Amniotic stem cell (primary cell): ENCODE measurements around the gene TNFAIP6.
"Not testable (repeated sequence)": the region's sequence is repeated elsewhere in the genome, so short reads cannot be mapped to it uniquely, and the experiment has no call there.

Experiments used
- DNase-seq: peaks from one replicate; lab custom pipeline; 2025; lab: John Stamatoyannopoulos, UW

Gene TNFAIP6, protein sequence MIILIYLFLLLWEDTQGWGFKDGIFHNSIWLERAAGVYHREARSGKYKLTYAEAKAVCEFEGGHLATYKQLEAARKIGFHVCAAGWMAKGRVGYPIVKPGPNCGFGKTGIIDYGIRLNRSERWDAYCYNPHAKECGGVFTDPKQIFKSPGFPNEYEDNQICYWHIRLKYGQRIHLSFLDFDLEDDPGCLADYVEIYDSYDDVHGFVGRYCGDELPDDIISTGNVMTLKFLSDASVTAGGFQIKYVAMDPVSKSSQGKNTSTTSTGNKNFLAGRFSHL

DNA sequence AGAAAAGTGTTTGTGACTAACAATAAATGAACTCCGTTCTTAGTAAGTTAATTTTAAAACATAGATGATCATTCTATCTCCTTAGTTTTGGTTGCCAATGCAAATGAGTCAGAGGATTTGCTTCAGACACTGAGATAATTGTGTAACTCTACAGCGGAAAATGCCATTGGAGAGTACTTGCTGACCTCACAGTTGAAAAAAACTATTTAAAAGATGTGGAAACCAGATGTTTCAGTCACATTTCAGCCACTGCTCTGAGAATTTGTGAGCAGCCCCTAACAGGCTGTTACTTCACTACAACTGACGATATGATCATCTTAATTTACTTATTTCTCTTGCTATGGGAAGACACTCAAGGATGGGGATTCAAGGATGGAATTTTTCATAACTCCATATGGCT is at the start of gene TNFAIP6:
TSS of gene TNFAIP6 (plus strand) at position 234 of the 400 bp plus-strand sequence. CDS start at position 309, 75 bp downstream.
- DNase-seq, result peak; percentile 80

DNA sequence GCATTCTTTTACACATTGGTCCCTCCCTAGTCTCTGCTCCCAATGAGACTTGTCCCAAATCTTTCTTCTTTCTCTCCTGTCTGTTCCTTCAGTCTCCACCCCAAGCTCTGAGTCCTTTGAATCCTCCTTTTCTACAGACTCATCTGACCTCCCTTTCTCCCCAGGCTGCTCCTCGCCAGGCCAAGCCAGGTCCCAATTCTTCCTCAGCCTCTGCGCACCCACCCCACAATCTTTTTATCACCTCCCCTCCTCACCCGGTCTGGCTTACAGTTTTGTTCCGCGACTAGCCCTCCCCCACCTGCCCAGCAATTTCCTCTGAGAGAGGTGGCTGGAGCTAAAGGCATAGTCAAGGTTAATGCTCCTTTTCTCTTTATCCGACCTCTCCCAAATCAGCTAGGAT is 47.1 kb upstream of the TNFAIP6 start:
- not testable (repeated sequence) for DNase-seq

DNA sequence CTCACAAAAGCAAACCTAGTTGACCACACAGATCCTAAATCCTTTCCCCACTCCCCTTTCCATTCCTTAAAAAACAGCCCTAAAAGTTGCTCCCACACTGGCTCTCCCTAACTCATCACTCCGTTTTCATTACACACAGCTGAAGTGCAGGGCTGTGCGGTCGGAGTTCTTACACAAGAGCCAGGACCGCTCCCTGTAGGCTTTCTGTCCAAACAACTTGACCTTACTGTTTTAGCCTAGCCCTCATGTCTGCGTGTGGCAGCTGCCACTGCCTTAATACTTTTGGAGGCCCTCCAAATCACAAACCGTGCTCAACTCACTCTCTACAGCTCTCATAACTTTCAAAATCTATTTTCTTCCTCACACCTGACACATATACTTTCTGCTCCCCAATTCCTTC is 45.0 kb upstream of the TNFAIP6 start:
- not testable (repeated sequence) for DNase-seq

GRCh38 chr2:151315381-151315903 is 42.0 kb upstream of the TNFAIP6 start:
- no peak for DNase-seq

DNA sequence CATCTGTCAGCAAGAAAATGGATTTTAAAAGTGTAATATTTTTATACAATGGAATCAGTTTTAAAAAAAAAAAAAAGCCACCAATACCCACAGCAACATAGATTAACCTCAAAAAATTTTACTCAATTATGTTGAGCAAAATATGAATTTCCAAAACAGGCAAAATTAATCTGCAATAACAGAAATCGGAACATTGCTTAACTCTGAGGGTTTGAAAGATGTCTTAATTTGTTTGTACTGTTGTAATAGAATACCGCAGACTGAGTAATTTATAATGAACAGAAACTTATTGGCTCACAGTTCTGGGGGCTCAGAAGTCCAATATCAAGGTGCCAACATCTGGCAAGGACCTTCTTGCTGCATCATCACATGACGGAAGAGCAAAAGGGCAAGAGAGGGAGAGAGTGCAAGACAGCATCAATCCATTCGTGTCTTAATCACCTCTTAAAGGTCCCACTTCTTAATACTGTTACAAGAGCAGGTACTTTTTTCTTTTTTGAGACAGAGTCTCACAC is 31.8 kb upstream of the TNFAIP6 start:
- no peak for DNase-seq

DNA sequence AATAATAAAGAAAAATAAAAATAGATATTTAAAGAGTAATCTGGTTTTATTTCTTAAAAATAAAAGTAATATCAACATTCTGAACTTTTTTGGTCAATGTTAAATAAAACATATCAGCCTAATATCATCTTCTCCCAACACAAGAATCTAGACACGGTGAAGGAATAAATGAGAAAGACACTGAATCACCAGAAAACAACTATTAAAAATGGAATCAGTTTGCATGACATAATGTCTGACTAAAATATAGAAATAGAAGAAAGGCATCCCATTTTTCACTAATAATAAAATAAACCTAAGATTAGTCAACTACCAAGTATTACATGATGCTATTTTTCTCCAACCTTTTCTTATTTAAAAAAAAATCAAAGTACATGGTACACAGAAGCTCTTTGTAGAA is 30.8 kb upstream of the TNFAIP6 start:
- no peak for DNase-seq

DNA sequence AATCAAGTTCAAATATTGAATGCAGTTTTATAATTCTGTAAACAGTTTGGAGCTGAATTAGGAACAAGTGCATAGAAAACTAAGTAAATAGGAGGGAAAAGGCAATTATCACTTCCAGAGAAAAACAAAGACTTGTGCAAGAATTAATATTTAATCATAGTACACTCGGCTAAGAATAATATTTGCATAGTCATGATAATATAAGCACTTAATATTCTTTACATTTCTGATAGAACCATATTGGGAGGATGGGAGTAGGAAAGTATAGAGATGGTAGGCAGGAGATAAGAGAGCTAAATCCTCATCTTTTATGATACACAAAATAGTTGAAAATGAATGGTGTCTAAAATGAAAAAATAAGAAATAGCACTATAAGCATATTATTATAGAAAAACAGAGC is 27.4 kb upstream of the TNFAIP6 start:
- no peak for DNase-seq

DNA sequence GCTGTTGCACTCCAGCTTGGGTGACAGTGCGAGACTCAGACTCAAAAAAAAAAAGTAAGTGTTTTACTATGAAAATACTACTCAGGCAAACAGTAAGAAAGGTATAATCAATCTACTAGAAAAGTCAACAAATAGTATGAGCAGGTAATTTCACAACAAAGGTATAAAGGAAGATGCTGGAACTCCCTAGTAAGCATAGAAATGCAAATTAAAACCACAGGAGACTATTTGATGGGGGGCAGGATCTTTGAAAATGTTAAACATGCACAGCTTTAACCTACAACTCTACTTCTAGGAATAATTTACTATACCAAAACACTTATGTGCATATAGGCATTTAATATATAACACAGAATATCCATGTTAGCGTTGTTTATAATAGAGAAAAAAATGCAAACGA is 24.3 kb upstream of the TNFAIP6 start:
- DNase-seq, result no peak

DNA sequence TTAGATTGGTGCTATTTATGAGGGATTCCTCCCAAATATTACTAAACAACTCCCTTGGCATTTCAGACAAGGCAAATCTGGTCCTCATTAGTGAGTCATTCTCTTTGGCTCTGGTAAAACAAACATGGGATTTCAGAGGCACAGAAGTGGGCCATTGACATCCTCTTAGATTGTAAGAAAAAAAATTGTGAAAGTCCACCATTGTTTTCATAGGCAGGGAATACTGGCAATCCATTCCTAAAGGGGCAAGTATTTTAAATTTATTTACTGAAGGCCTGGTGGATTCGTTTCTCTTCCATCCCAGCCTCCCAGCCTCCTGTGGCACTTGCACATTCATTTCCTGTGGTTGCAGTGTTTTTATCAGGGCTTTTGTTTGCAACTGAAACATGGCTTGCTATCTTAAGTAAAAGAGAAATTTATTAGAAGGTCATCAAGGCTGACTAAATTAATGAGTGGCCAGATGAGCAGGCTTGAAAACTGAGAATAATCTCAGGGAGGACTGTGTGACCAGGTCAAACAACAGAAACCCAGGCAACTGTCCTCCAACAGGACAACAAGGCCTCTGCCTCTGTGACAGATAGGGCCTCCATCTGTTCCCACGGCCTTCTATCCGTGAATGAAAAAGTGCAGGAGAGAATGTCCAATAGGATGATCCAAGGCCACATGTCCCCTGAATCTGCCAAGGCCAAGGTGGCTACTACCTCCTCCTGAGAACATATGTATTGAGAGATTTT is 23.1 kb upstream of the TNFAIP6 start:
- peak; percentile 60 for DNase-seq

GRCh38 chr2:151336863-151337371 is 20.5 kb upstream of the TNFAIP6 start:
- no peak for DNase-seq

- DNase-seq, result no peak
Measured at GRCh38 chr2:151337643-151338042, 19.7 kb upstream of the TNFAIP6 start.

DNA sequence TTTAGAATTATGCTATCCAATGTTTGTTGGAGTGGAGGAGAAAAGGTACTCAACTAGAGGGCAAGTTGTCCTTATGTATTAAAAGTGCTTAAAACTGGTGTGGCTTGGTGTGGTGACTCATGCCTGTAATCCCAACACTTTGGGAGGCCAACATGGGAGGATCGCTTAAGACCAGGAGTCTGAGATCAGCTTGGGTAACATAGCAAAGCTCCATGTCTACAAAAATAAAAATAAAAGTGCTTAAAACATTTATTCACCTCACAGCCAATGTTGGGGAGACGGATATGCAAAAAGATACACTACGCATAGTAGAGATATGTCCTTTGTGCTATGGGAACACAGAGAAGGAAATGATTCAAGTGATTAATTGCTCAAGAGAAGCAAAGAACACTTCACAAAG is 19.3 kb upstream of the TNFAIP6 start:
- no peak for DNase-seq

DNA sequence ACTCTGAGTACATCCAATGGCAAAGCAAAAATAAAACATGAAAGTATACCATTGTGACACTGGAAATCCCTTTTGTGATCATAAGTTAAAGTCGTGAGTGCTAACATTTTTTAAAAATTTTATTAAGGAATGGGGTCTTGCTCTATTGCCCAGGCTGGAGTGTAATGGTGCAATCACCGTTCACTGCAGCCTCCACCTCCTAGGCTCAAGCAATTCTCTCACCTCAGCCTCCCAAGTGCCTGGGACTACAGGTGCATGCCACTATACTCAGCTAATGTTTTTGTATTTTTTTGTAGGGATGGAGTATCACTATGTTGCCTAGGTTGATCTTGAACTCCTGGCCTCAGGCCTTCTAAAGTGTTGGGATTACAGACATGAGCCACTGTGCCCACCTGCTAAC is 14.3 kb upstream of the TNFAIP6 start:
- DNase-seq, result no peak

GRCh38 chr2:151344191-151344590 is 13.2 kb upstream of the TNFAIP6 start:
- DNase-seq, result not testable (repeated sequence)

GRCh38 chr2:151344906-151345305 is 12.5 kb upstream of the TNFAIP6 start:
- no peak for DNase-seq

DNA sequence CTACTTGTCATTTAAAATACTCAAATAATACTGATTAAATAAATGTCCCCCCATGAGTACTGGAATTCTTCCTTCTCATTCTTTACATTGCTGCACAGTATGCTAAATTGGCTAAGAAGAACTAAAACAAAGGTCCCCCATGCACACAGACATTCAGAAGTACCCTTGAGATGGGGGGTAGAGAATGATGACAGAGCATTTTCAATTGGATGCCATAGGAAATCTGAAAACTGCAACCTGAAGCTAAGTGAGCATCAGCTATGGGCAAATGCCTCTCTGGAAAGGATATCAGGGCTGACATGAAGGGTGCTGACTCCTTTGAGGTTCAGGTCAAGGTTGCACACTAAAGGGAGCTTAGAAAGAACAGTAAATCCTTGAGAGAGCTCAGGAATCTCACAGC is 10.1 kb upstream of the TNFAIP6 start:
- no peak for DNase-seq

GRCh38 chr2:151347906-151348305 is 9.5 kb upstream of the TNFAIP6 start:
- no peak for DNase-seq

DNA sequence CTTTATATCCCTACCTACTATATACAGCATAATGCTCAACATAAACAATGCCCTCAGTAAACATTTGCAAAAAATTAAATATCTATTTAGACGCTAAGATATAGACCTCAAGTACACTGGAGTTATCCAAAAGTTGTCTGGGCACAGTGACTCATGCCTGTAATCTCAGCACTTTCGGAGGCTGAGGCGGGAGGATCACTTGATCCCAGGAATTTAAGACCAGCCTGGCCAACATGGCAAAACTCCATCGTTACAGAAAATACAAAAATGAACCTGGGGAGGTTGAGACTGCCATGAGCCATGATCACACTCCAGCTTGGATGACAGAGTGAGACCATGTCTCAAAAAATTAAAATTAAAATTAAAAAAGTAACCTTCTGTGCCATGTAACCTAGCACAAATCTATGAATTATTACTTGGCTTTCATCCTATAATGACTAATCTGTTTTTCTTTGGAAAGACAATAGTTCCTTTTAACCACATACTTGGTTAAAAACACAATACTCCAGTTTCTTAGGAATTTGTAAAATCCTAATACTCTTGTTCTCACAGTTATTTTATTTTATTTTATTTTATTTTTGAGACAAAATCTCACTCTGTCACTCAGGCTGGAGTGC is 6.7 kb upstream of the TNFAIP6 start:
- no peak for DNase-seq

DNA sequence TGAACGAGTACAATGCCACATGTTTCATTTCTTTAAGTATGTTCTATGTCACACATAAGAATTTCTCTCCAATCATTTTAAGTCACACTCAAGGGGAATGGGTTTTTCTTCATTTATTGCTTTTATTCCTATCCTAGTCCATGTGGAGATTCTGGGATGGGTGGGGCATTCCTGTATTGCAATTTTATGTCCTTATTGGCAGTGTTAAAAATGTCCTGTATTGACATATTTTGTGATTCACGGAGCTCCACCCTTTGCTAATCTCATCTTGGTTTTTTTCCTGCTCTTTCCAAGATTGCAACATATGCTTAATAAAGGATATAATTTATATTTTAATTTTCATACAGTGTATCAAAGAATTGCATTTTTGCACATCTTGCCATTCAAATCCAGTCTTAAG is 3.4 kb upstream of the TNFAIP6 start:
- DNase-seq, result no peak

- no peak for DNase-seq
Measured at GRCh38 chr2:151354807-151355206, 2.6 kb upstream of the TNFAIP6 start.

DNA sequence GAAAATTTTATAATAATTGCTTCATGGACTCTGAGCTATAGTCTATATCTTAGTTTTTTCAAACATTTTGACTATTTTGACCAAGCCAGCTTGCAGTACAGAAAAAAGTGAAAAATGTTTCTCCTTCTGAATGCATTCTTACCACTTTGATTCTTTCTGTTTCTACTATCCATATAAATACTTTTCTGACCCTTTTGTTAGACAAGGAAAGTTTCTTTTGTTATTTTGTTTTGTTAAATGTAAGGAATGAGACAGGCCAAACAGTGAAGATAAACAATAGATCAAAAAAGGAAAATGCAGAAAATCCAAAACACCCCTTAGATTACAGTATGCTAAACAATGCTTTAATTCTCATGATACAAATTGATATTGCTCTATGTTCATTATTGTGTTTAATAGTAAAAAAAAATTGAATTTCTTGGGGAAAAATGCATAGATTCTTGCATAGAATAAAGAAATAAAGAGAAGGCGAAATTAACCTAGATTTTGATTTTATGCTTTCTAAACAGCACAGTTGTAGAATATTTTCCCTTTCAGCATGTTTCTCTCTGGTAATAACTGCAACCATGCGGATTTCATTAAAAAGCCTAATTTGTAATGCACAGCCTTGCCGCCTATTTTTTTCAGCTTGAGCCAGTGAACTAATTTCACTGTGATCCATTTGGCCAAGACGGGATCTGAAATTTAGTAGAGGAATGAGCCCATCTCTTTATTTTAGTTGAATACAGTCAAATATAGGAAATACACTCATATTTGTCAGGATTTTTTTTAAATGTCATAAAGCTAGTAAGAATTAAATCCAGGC is 976 bp downstream of the TNFAIP6 start:
- DNase-seq, result no peak
